Panc1 (cell line): ENCODE measurements around the gene TMEM63C. TPM values are rescaled to one million over a fixed set of nuclear protein-coding genes. Genes with fewer than 3 reads are reported as not detected.

ENCODE experiments used
- ATAC-seq: fragments of 200-7000 bp; cut with Tn5 transposase; 2 replicates; pipeline ENCODE4 v1.9.1; 2020; ENCODE audit warnings: mild to moderate bottlenecking, moderate library complexity
- BruUV-seq: library from RNA; stranded (reverse); fragments of 400-500 nt; replicated peaks from 2 replicates; lab custom pipeline; 2021; lab: Mats Ljungman, UMichigan
- CTCF ChIA-PET: fragments of 300-600 bp; sonication (Branson Sonifier 250); formaldehyde crosslinking; loops from one replicate; lab custom pipeline; 2022; ENCODE audit warnings: antibody characterized with exemption; lab: Charles Lee
- POLR2A ChIA-PET: fragments of 300-600 bp; sonication (Branson Sonifier 250); formaldehyde crosslinking; loops from one replicate; lab custom pipeline; 2022; ENCODE audit warnings: antibody characterized with exemption; lab: Charles Lee
- DNase-seq: peaks from one replicate; pipeline ENCODE4 v3.0.0-alpha.2; 2010; ENCODE audit warnings: low read depth, low spot score
- H3K27ac ChIP-seq: 2 replicates; pipeline ENCODE4 v1.5.1; 2011; ENCODE audit warnings: mild to moderate bottlenecking, low read length, inconsistent platforms
- H3K27me3 ChIP-seq: fragments of 200-500 bp; sonication (Bioruptor generic); 2 replicates; pipeline ENCODE4 v1.6.0; 2014; ENCODE audit warnings: low read length, inconsistent platforms; ENCODE audit not compliant: control insufficient read depth, insufficient read depth
- H3K36me3 ChIP-seq: fragments of 200-500 bp; sonication (Bioruptor generic); 2 replicates; pipeline ENCODE4 v1.5.1; 2014; ENCODE audit warnings: inconsistent platforms, mild to moderate bottlenecking, low read length, moderate library complexity; ENCODE audit not compliant: control insufficient read depth, insufficient read depth
- H3K4me1 ChIP-seq: 2 replicates; pipeline ENCODE4 v1.5.1; 2011; ENCODE audit warnings: inconsistent platforms, mild to moderate bottlenecking, low read length, moderate library complexity; ENCODE audit not compliant: control insufficient read depth, insufficient read depth
- H3K4me3 ChIP-seq, 2 experiments: 2 replicates each; pipeline ENCODE4 v1.5.1; 2011 to 2012; ENCODE audit warnings: low read depth in 2 of 2, low read length in 2 of 2, mild to moderate bottlenecking in 2 of 2, inconsistent platforms in 1 of 2, moderate library complexity in 1 of 2
- H3K9me3 ChIP-seq: fragments of 200-500 bp; sonication (Bioruptor generic); 2 replicates; pipeline ENCODE4 v1.5.1; 2014; ENCODE audit warnings: low read depth, mild to moderate bottlenecking, inconsistent platforms, low read length, moderate library complexity; ENCODE audit not compliant: control insufficient read depth, insufficient read depth
- CTCF ChIP-seq: fragments of 450-650 bp; IDR thresholded peaks from 2 replicates; pipeline ENCODE4 v1.5.1; 2017; ENCODE audit warnings: mild to moderate bottlenecking
- POLR2AphosphoS5 ChIP-seq: IDR thresholded peaks from 2 replicates; pipeline ENCODE4 v1.6.1; 2012; ENCODE audit warnings: mild to moderate bottlenecking, low read depth, low read length, moderate library complexity
- REST ChIP-seq, 2 experiments: IDR thresholded peaks; 2 replicates each; pipeline ENCODE4 v1.6.1; 2011 to 2012; ENCODE audit warnings: low read depth in 2 of 2, control low read depth in 1 of 2, low read length in 1 of 2, mild to moderate bottlenecking in 1 of 2, moderate library complexity in 1 of 2; ENCODE audit not compliant: insufficient read depth in 1 of 2
- SIN3A ChIP-seq: IDR thresholded peaks from 2 replicates; pipeline ENCODE4 v1.6.1; 2012; ENCODE audit warnings: low read depth, mild to moderate bottlenecking, low read length, moderate library complexity, borderline replicate concordance; ENCODE audit not compliant: insufficient read depth
- TCF7L2 ChIP-seq: IDR thresholded peaks from 2 replicates; pipeline ENCODE4 v1.6.1; 2011; ENCODE audit warnings: mild to moderate bottlenecking, low read depth, low read length, inconsistent platforms
- in situ Hi-C: cut with HindIII; loops from 2 replicates; pipeline ENCODE4 v1.10.0; 2016; ENCODE audit warnings: low sequenced_read_pairs, low pct_unique_long_range_greater_than_20kb
- intact Hi-C: fragments of 100-400 bp; cut with micrococcal nuclease; formaldehyde crosslinking; loops from one replicate; pipeline ENCODE4 v1.10.0; 2022; ENCODE audit not compliant: unreplicated experiment
- total RNA-seq: library from RNA; stranded (reverse); gene quantifications from one replicate; pipeline ENCODE4 v1.2.1, GENCODE V29; 2021; ENCODE audit not compliant: unreplicated experiment

Gene TMEM63C
- total RNA-seq, 1 experiment from 2014 or later: 2.4 TPM

- intact Hi-C loops: no loop called here
- H3K27me3 ChIP-seq: no peaks in the 10 kb centered on the region
- in situ Hi-C loops: no loop called here
- POLR2A ChIA-PET: no interaction called here
- TF ChIP-seq TCF7L2 (no peak), SIN3A (no peak), CTCF (no peak), REST (IDR thresholded peaks at IDR 0.05; ENCODE audit: insufficient read depth in 1 of 2, low read depth in 2 of 2, low read length in 1 of 2) (no peak), POLR2AphosphoS5 (no peak)
- H3K36me3 ChIP-seq: no peaks in the 10 kb centered on the region
- no TSS peak for BruUV-seq
- no peak overlapping the region for H3K4me3 ChIP-seq
- no peaks in the 10 kb centered on the region for H3K9me3 ChIP-seq
- H3K4me1 ChIP-seq: no peaks in the 10 kb centered on the region
- ATAC-seq (no peak), DNase-seq (no peak)
- CTCF ChIA-PET: no interaction called here
- H3K27ac ChIP-seq: no peak overlapping the region
Measured at GRCh38 chr14:77276959-77277358, 95.4 kb downstream of the TMEM63C start.

- CTCF ChIA-PET: no interaction called here
- Histone ChIP-seq H3K36me3 (peaks cover 4% of the 10 kb centered on the region; the same call in 1 of the 2 replicates), H3K27me3 (no peaks in the 10 kb centered on the region), H3K27ac (no peak overlapping the region), H3K4me3 (no peak overlapping the region), H3K9me3 (no peaks in the 10 kb centered on the region), H3K4me1 (no peaks in the 10 kb centered on the region)
- in situ Hi-C loops: no loop called here
- ATAC-seq (no peak), DNase-seq (no peak)
- TF ChIP-seq CTCF: no peak; the same call in 1 of the 2 replicates
- TF ChIP-seq SIN3A: no peak
- no peak for TF ChIP-seq TCF7L2
- TF ChIP-seq REST (IDR thresholded peaks at IDR 0.05; ENCODE audit: insufficient read depth in 1 of 2, low read depth in 2 of 2, low read length in 1 of 2): no peak
- TF ChIP-seq POLR2AphosphoS5: no peak
- POLR2A ChIA-PET: interaction anchor here (0.6 kb wide), 1 partner anchor 40 kb away, joined by 8 read pairs; no protein-coding TSS in a partner anchor
- intact Hi-C loops: no loop called here
- no TSS peak for BruUV-seq
Measured at GRCh38 chr14:77278461-77279230, 97.0 kb downstream of the TMEM63C start.
